Endothelial cell (in vitro differentiated cells): ENCODE data around the gene RBFOX2. TPM values are rescaled to one million over a fixed set of nuclear protein-coding genes. Genes with fewer than 3 reads are reported as not detected.
A peak's percentile ranks its signal among the peaks of the same experiment; 100 is the strongest.
"Not testable (repeated sequence)": the region's sequence is repeated elsewhere in the genome, so short reads cannot be mapped to it uniquely, and the experiment has no call there.

Source experiments
- DNase-seq: peaks from one replicate; pipeline ENCODE4 v3.0.0; 2021; ENCODE audit warnings: low spot score
- H3K27ac Mint-ChIP-seq: one replicate; pipeline ENCODE4 v1.8.0; 2021; ENCODE audit warnings: mixed read lengths, inconsistent platforms; ENCODE audit not compliant: unreplicated experiment
- H3K27me3 Mint-ChIP-seq: one replicate; pipeline ENCODE4 v1.8.0; 2021; ENCODE audit warnings: mild to moderate bottlenecking, moderate library complexity, mixed read lengths, inconsistent platforms; ENCODE audit not compliant: unreplicated experiment
- H3K36me3 Mint-ChIP-seq: one replicate; pipeline ENCODE4 v1.8.0; 2021; ENCODE audit warnings: mild to moderate bottlenecking, low read depth, mixed read lengths, inconsistent platforms; ENCODE audit not compliant: unreplicated experiment
- H3K4me1 Mint-ChIP-seq: one replicate; pipeline ENCODE4 v1.8.0; 2021; ENCODE audit warnings: mild to moderate bottlenecking, mixed read lengths, inconsistent platforms; ENCODE audit not compliant: unreplicated experiment
- H3K4me3 Mint-ChIP-seq: one replicate; pipeline ENCODE4 v1.8.0; 2021; ENCODE audit warnings: mild to moderate bottlenecking, mixed read lengths, inconsistent platforms; ENCODE audit not compliant: unreplicated experiment
- H3K9me3 Mint-ChIP-seq: one replicate; pipeline ENCODE4 v1.8.0; 2021; ENCODE audit warnings: mixed read lengths, inconsistent platforms; ENCODE audit not compliant: unreplicated experiment
- CTCF ChIP-seq: fragments of 200-600 bp; sonication (generic); IDR thresholded peaks from one replicate; pipeline ENCODE4 v1.5.0; 2021; ENCODE audit warnings: antibody characterized with exemption; ENCODE audit not compliant: unreplicated experiment
- total RNA-seq: library from RNA; stranded (reverse); fragmentation: NEBNext Ultra II Directional; extraction: Animal tissue kit (Norgen Biotek cat#: 25700); gene quantifications from one replicate; pipeline ENCODE4 v1.2.1, GENCODE V29; 2021; ENCODE audit not compliant: unreplicated experiment

RBFOX2 gene
- total RNA-seq, 1 donor from 2014 or later = 228 TPM

- DNase-seq = no peak
- Mint-ChIP-seq H3K9me3 (no peaks in the 10 kb centered on the region), H3K27ac (peak overlapping the region; percentile 22), H3K4me1 (no peaks in the 10 kb centered on the region), H3K36me3 (peaks cover 62% of the 10 kb centered on the region), H3K4me3 (peak overlapping the region; percentile 29), H3K27me3 (peaks cover 10% of the 10 kb centered on the region)
- no peak for TF ChIP-seq CTCF
Observed at GRCh38 chr22:35739076-35739930, 289.3 kb downstream of the RBFOX2 start.

- Mint-ChIP-seq H3K27ac (peak overlapping the region; percentile 39), H3K36me3 (peaks cover 52% of the 10 kb centered on the region), H3K4me3 (peak overlapping the region; percentile 13), H3K27me3 (peaks cover 12% of the 10 kb centered on the region)
- DNase-seq, H3K9me3 Mint-ChIP-seq, H3K4me1 Mint-ChIP-seq: not testable (repeated sequence)
Observed at GRCh38 chr22:35737886-35738285, 290.7 kb downstream of the RBFOX2 start.

- H3K27me3 Mint-ChIP-seq = peaks cover 12% of the 10 kb centered on the region
- no peaks in the 10 kb centered on the region for H3K4me1 Mint-ChIP-seq
- H3K27ac Mint-ChIP-seq = peak overlapping the region; percentile 62
Observed at GRCh38 chr22:35736701-35737100, 291.9 kb downstream of the RBFOX2 start.

GRCh38 chr22:35736166-35736565, 292.5 kb downstream of the RBFOX2 start:
- peaks cover 45% of the 10 kb centered on the region for H3K36me3 Mint-ChIP-seq
- peaks cover 13% of the 10 kb centered on the region for H3K27me3 Mint-ChIP-seq
- H3K4me1 Mint-ChIP-seq = no peaks in the 10 kb centered on the region
- DNase-seq = no peak
- H3K9me3 Mint-ChIP-seq = no peaks in the 10 kb centered on the region
- no peak overlapping the region for H3K27ac Mint-ChIP-seq
- no peak overlapping the region for H3K4me3 Mint-ChIP-seq
- TF ChIP-seq CTCF = no peak

More at GRCh38 chr22:35736701-35737100, 291.9 kb downstream of the RBFOX2 start:
- H3K9me3 Mint-ChIP-seq = no peaks in the 10 kb centered on the region
- H3K4me3 Mint-ChIP-seq = peak overlapping the region; percentile 71
- no peak for DNase-seq
- no peak for TF ChIP-seq CTCF
- H3K36me3 Mint-ChIP-seq = peaks cover 46% of the 10 kb centered on the region

GRCh38 chr22:35735542-35735941, 293.1 kb downstream of the RBFOX2 start:
- H3K27ac Mint-ChIP-seq = peak overlapping the region; percentile 70
- no peaks in the 10 kb centered on the region for H3K4me1 Mint-ChIP-seq
- no peak for TF ChIP-seq CTCF
- peaks cover 12% of the 10 kb centered on the region for H3K27me3 Mint-ChIP-seq
- no peak for DNase-seq
- H3K9me3 Mint-ChIP-seq = no peaks in the 10 kb centered on the region
- H3K36me3 Mint-ChIP-seq = peaks cover 43% of the 10 kb centered on the region
- no peak overlapping the region for H3K4me3 Mint-ChIP-seq
